ENCODE measurements around the gene MBNL2. TPM values are rescaled to one million over a fixed set of nuclear protein-coding genes. Genes with fewer than 3 reads are reported as not detected.

The MBNL2 gene
- total RNA-seq, 1 donor from 2014 or later = 67.6 TPM

GRCh38 chr13:97245011-97245410 lies 22.9 kb downstream of the MBNL2 start:
- intact Hi-C loops (cut with DNase I) = no loop called here
- DNase-seq (ENCODE audit: low spot score) = no peak

- intact Hi-C loops (cut with DNase I) = no loop called here
- DNase-seq (ENCODE audit: low spot score) = no peak
These were observed 24.5 kb downstream of the MBNL2 start for GRCh38 chr13:97246596-97247158.

GRCh38 chr13:97248243-97248642 lies 26.1 kb downstream of the MBNL2 start:
- intact Hi-C loops (cut with DNase I) = no loop called here
- no peak for DNase-seq (ENCODE audit: low spot score)

GRCh38 chr13:97249093-97249795 lies 27.1 kb downstream of the MBNL2 start:
- no peak for DNase-seq (ENCODE audit: low spot score)
- intact Hi-C loops (cut with DNase I) = no loop called here

GRCh38 chr13:97249796-97250495 lies 27.8 kb downstream of the MBNL2 start:
- intact Hi-C loops (cut with DNase I) = no loop called here
- DNase-seq (ENCODE audit: low spot score) = no peak

GRCh38 chr13:97250560-97250959 lies 28.4 kb downstream of the MBNL2 start:
- intact Hi-C loops (cut with DNase I) = no loop called here
- DNase-seq (ENCODE audit: low spot score) = no peak

GRCh38 chr13:97252735-97253134 lies 30.6 kb downstream of the MBNL2 start:
- no peak for DNase-seq (ENCODE audit: low spot score)
- intact Hi-C loops (cut with DNase I) = no loop called here

- intact Hi-C loops (cut with DNase I) = no loop called here
- DNase-seq (ENCODE audit: low spot score) = no peak
These were observed 31.6 kb downstream of the MBNL2 start for GRCh38 chr13:97253581-97254293.

- no peak for DNase-seq (ENCODE audit: low spot score)
- intact Hi-C loops (cut with DNase I) = loop anchor here (5.0 kb wide), 2 partner anchors 33 to 87 kb away; partner anchors contain the start of gene MBNL2
These were observed 32.7 kb downstream of the MBNL2 start for GRCh38 chr13:97254816-97255215.

- DNase-seq (ENCODE audit: low spot score) = no peak
- intact Hi-C loops (cut with DNase I) = loop anchor here (5.0 kb wide), 2 partner anchors 33 to 87 kb away; partner anchors contain the start of gene MBNL2
These were observed 33.4 kb downstream of the MBNL2 start for GRCh38 chr13:97255515-97256021.

- DNase-seq (ENCODE audit: low spot score) = no peak
- intact Hi-C loops (cut with DNase I) = loop anchor here (5.0 kb wide), 2 partner anchors 34 to 86 kb away; partner anchors contain the start of gene MBNL2
These were observed 34.2 kb downstream of the MBNL2 start for GRCh38 chr13:97256343-97256783.

GRCh38 chr13:97257228-97257755 lies 35.2 kb downstream of the MBNL2 start:
- DNase-seq (ENCODE audit: low spot score) = no peak
- intact Hi-C loops (cut with DNase I) = loop anchor here (5.0 kb wide), 2 partner anchors 35 to 85 kb away; partner anchors contain the start of gene MBNL2

GRCh38 chr13:97257800-97258799 lies 36.0 kb downstream of the MBNL2 start:
- DNase-seq (ENCODE audit: low spot score) = no peak
- intact Hi-C loops (cut with DNase I) = loop anchor here (2.0 to 5.0 kb wide), 3 partner anchors 15 to 84 kb away; partner anchors contain the start of gene MBNL2

GRCh38 chr13:97258801-97259200 lies 36.7 kb downstream of the MBNL2 start:
- intact Hi-C loops (cut with DNase I) = loop anchor here (2.0 to 5.0 kb wide), 3 partner anchors 14 to 84 kb away; partner anchors contain the start of gene MBNL2
- DNase-seq (ENCODE audit: low spot score) = no peak

GRCh38 chr13:97259410-97259797 lies 37.3 kb downstream of the MBNL2 start:
- intact Hi-C loops (cut with DNase I) = loop anchor here (2.0 to 5.0 kb wide), 3 partner anchors 13 to 83 kb away; partner anchors contain the start of gene MBNL2
- no peak for DNase-seq (ENCODE audit: low spot score)

GRCh38 chr13:97259798-97260714 lies 37.9 kb downstream of the MBNL2 start:
- intact Hi-C loops (cut with DNase I) = loop anchor here (2.0 to 5.0 kb wide), 3 partner anchors 13 to 82 kb away; partner anchors contain the start of gene MBNL2
- DNase-seq (ENCODE audit: low spot score) = no peak

Data from cardiac septum (tissue), 1 donor.